Mesenchymal stem cell (in vitro differentiated cells and primary cell): ENCODE results near the gene ZNF736. TPM values are rescaled to one million over a fixed set of nuclear protein-coding genes. Genes with fewer than 3 reads are reported as not detected.

Source experiments
- DNase-seq: peaks from one replicate; pipeline ENCODE4 v3.0.0-alpha.2; 2013
- H2AFZ ChIP-seq: one replicate; pipeline ENCODE4 v1.6.1; 2013; ENCODE audit warnings: low read depth, mild to moderate bottlenecking, control low read depth, inconsistent platforms, low read length, moderate library complexity
- H2AK5ac ChIP-seq: 2 replicates; pipeline ENCODE4 v1.6.1; 2013; ENCODE audit warnings: low read length, moderate library complexity, mild to moderate bottlenecking, inconsistent platforms; ENCODE audit not compliant: severe bottlenecking
- H2BK120ac ChIP-seq: one replicate; pipeline ENCODE4 v1.6.1; 2013; ENCODE audit warnings: low read depth, mild to moderate bottlenecking, inconsistent platforms, low read length, moderate library complexity
- H2BK12ac ChIP-seq, 2 experiments: one replicate each; pipeline ENCODE4 v1.6.1; 2013; ENCODE audit warnings: inconsistent platforms in 2 of 2, low read length in 2 of 2, mild to moderate bottlenecking in 2 of 2, moderate library complexity in 2 of 2, control low read depth in 1 of 2
- H2BK15ac ChIP-seq: one replicate; pipeline ENCODE4 v1.6.1; 2013; ENCODE audit warnings: mild to moderate bottlenecking, low read depth, inconsistent platforms; ENCODE audit not compliant: poor library complexity, severe bottlenecking
- H2BK5ac ChIP-seq: 2 replicates; pipeline ENCODE4 v1.6.1; 2013; ENCODE audit warnings: low read depth, mild to moderate bottlenecking, low read length, control low read depth, inconsistent platforms; ENCODE audit not compliant: poor library complexity, severe bottlenecking
- H3K14ac ChIP-seq, 2 experiments: one replicate each; pipeline ENCODE4 v1.6.1; 2013; ENCODE audit warnings: inconsistent platforms in 2 of 2, low read length in 2 of 2, control low read depth in 1 of 2, mild to moderate bottlenecking in 1 of 2, moderate library complexity in 1 of 2
- H3K18ac ChIP-seq, 2 experiments: one replicate each; pipeline ENCODE4 v1.6.1; 2013; ENCODE audit warnings: inconsistent platforms in 2 of 2, low read length in 2 of 2, control low read depth in 1 of 2, low read depth in 1 of 2, mild to moderate bottlenecking in 1 of 2
- H3K23ac ChIP-seq, 2 experiments: one replicate each; pipeline ENCODE4 v1.6.1; 2013; ENCODE audit warnings: inconsistent platforms in 2 of 2, low read length in 2 of 2, mild to moderate bottlenecking in 2 of 2, moderate library complexity in 2 of 2, control low read depth in 1 of 2
- H3K27ac ChIP-seq: 2 replicates; pipeline ENCODE4 v1.5.1; 2013; ENCODE audit warnings: mild to moderate bottlenecking, moderate library complexity, low read length, control low read depth, inconsistent platforms; ENCODE audit not compliant: poor library complexity, severe bottlenecking
- H3K27me3 ChIP-seq, 2 experiments: 2 replicates each; pipeline versions ENCODE4 v1.6.1 to v1.7.0; 2013; ENCODE audit warnings: low read length in 2 of 2, mild to moderate bottlenecking in 2 of 2, moderate library complexity in 2 of 2, control low read depth in 1 of 2, inconsistent platforms in 1 of 2; ENCODE audit not compliant: control insufficient read depth in 1 of 2, insufficient read depth in 1 of 2
- H3K36me3 ChIP-seq, 2 experiments: 2 replicates each; pipeline versions ENCODE4 v1.6.1 to v1.7.0; 2013; ENCODE audit warnings: low read length in 2 of 2, control low read depth in 1 of 2, inconsistent platforms in 1 of 2, low read depth in 1 of 2, mild to moderate bottlenecking in 1 of 2; ENCODE audit not compliant: insufficient read depth in 2 of 2, control insufficient read depth in 1 of 2
- H3K4ac ChIP-seq, 2 experiments: one replicate each; pipeline ENCODE4 v1.6.1; 2013; ENCODE audit warnings: inconsistent platforms in 2 of 2, low read length in 2 of 2, mild to moderate bottlenecking in 2 of 2, moderate library complexity in 2 of 2, control low read depth in 1 of 2, low read depth in 1 of 2
- H3K4me1 ChIP-seq: 2 replicates; pipeline ENCODE4 v1.6.1; 2013; ENCODE audit warnings: low read depth, low read length, control low read depth; ENCODE audit not compliant: control insufficient read depth, insufficient read depth
- H3K4me2 ChIP-seq: 2 replicates; pipeline ENCODE4 v1.6.1; 2013; ENCODE audit warnings: low read length, mild to moderate bottlenecking, inconsistent platforms; ENCODE audit not compliant: poor library complexity, severe bottlenecking
- H3K4me3 ChIP-seq, 2 experiments: 2 replicates each; pipeline versions ENCODE4 v1.5.1 to v1.7.0; 2013; ENCODE audit warnings: low read length in 2 of 2, mild to moderate bottlenecking in 2 of 2, control low read depth in 1 of 2, low read depth in 1 of 2; ENCODE audit not compliant: insufficient read depth in 1 of 2
- H3K79me1 ChIP-seq: replicated peaks from 2 replicates; pipeline ENCODE4 v1.6.1; 2013; ENCODE audit warnings: mild to moderate bottlenecking, control low read depth, low read length, inconsistent platforms; ENCODE audit not compliant: poor library complexity, severe bottlenecking
- H3K9ac ChIP-seq: 2 replicates; pipeline ENCODE4 v1.7.0; 2013; ENCODE audit warnings: mild to moderate bottlenecking, low read length, moderate library complexity
- H3K9me3 ChIP-seq: 2 replicates; pipeline ENCODE4 v1.7.0; 2013; ENCODE audit warnings: mild to moderate bottlenecking, low read length; ENCODE audit not compliant: control insufficient read depth
- H4K8ac ChIP-seq: one replicate; pipeline ENCODE4 v1.6.1; 2013; ENCODE audit warnings: inconsistent platforms, mild to moderate bottlenecking, low read length, moderate library complexity
- H4K91ac ChIP-seq: one replicate; pipeline ENCODE4 v1.6.1; 2013; ENCODE audit warnings: mild to moderate bottlenecking, low read length, inconsistent platforms
- WGBS: methylation state at CpG from one replicate; pipeline ENCODE4 v1.1.7; 2013; ENCODE audit warnings: mixed read lengths; 5-methylcytosine and 5-hydroxymethylcytosine counted together
- polyA plus RNA-seq, 2 experiments: library from polyadenylated mRNA; stranded (reverse); fragments of 200-250 nt; gene quantifications; one replicate each; pipeline ENCODE4 v1.2.3, GENCODE V29; 2013

Gene ZNF736
- polyA plus RNA-seq (2013, experiment 1 of 2), result not detected
- polyA plus RNA-seq (2013, experiment 2 of 2), result not detected

DNA sequence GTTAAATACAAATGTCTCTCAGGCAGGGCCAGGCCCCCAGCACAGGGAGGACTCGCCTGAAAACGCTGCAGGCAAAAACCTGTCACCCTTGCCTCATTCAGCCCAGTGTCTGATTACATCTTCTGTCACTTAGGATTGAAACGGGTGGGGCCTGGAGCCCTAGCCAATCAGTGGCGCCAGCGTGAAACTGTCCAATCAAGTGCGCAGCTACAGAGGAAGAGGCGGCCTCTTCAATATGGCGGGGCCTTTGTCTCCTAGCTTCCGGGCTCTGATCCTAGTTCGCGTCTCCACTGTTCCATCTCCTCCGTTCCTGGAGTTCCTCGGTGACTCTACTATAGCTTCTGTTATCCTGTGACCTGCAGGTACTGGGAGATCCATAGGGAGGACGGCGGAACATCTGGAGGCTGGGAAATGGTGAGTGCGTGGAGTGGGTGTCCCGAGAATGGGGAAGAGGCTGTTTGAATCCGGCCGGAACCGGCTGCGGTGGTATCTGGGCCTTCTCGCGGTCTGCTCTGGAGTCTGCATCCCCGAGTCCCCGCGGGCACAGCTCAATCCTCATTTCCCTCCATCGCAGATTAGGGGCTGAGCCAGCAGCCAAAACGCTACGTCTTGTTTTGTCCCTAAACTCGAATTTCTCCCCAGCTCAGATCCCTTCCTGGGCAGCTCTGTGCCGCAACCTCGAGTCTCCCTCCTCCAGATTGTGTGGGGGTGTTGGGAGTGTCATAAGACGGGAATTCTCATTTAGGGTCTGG lies at the start of gene ZNF736:
TSS of gene ZNF736 (plus strand) at position 222 of the 752 bp plus-strand sequence. CDS start at position 412, 190 bp downstream.
- H3K18ac ChIP-seq, result no peak within 1 kb of the TSS
- H3K9me3 ChIP-seq, result peaks cover 18% of the 10 kb centered on the region
- no peak within 1 kb of the TSS for H2BK12ac ChIP-seq
- H2BK120ac ChIP-seq, result no peak within 1 kb of the TSS
- no peak within 1 kb of the TSS for H2AFZ ChIP-seq
- H3K79me1 ChIP-seq, result no peaks in the 10 kb centered on the region
- no peak within 1 kb of the TSS for H4K91ac ChIP-seq
- H3K27me3 ChIP-seq, result no peaks in the 10 kb centered on the region
- no peak within 1 kb of the TSS for H2AK5ac ChIP-seq
- no peak within 1 kb of the TSS for H3K27ac ChIP-seq
- no peak for DNase-seq
- H3K9ac ChIP-seq, result peak within 1 kb of the TSS; percentile 100
- 84% methylated on average over 32 of the region's 33 CpGs for WGBS
- H3K23ac ChIP-seq, result no peak within 1 kb of the TSS
- peaks cover 0 to 8% of the 10 kb centered on the region in 2 experiments for H3K36me3 ChIP-seq
- no peak within 1 kb of the TSS for H4K8ac ChIP-seq
- H3K4me3 ChIP-seq, result peak within 1 kb of the TSS in 1 of 2 experiments; percentile 99
- H2BK15ac ChIP-seq, result no peak within 1 kb of the TSS
- no peaks in the 10 kb centered on the region for H3K4me1 ChIP-seq
- no peak within 1 kb of the TSS for H3K4ac ChIP-seq
- H2BK5ac ChIP-seq, result no peak within 1 kb of the TSS
- H3K4me2 ChIP-seq, result no peak within 1 kb of the TSS
- H3K14ac ChIP-seq, result no peak within 1 kb of the TSS

DNA sequence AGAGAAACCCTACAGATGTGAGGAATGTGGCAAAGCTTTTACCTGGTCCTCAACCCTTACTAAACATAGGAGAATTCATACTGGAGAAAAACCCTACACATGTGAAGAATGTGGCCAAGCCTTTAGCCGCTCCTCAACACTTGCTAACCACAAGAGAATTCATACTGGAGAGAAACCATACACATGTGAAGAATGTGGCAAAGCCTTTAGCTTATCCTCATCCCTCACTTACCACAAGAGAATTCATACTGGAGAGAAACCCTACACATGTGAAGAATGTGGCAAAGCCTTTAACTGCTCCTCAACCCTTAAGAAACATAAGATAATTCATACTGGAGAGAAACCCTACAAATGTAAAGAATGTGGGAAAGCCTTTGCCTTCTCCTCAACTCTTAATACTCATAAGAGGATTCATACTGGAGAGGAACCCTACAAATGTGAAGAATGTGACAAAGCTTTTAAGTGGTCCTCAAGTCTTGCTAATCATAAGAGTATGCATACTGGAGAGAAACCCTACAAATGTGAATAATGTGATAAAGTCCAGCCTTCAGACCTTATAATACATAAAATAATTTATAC lies 47.3 kb upstream of the ZNF736 start:
- peaks cover 76% of the 10 kb centered on the region for H3K9me3 ChIP-seq
- H3K27me3 ChIP-seq, result no peaks in the 10 kb centered on the region
- no peak overlapping the region for H2BK120ac ChIP-seq
- H3K4me1 ChIP-seq, result no peaks in the 10 kb centered on the region
- no peaks in the 10 kb centered on the region for H3K79me1 ChIP-seq
- no peak overlapping the region for H2BK5ac ChIP-seq
- no peak overlapping the region for H2BK12ac ChIP-seq
- H3K36me3 ChIP-seq, result no peaks in the 10 kb centered on the region
- no peak for DNase-seq
- H3K14ac ChIP-seq, result no peak overlapping the region
- H2AK5ac ChIP-seq, result no peak overlapping the region
- no peak overlapping the region for H3K23ac ChIP-seq
- H3K4me3 ChIP-seq, result no peak overlapping the region
- no peak overlapping the region for H4K8ac ChIP-seq
- WGBS, result 85% methylated on average over 1 of the region's 1 CpG
- no peak overlapping the region for H3K27ac ChIP-seq
- no peak overlapping the region for H2AFZ ChIP-seq
- no peak overlapping the region for H4K91ac ChIP-seq
- H3K9ac ChIP-seq, result no peak overlapping the region
- H3K18ac ChIP-seq, result no peak overlapping the region
- no peak overlapping the region for H2BK15ac ChIP-seq
- H3K4me2 ChIP-seq, result no peak overlapping the region
- no peak overlapping the region for H3K4ac ChIP-seq

DNA sequence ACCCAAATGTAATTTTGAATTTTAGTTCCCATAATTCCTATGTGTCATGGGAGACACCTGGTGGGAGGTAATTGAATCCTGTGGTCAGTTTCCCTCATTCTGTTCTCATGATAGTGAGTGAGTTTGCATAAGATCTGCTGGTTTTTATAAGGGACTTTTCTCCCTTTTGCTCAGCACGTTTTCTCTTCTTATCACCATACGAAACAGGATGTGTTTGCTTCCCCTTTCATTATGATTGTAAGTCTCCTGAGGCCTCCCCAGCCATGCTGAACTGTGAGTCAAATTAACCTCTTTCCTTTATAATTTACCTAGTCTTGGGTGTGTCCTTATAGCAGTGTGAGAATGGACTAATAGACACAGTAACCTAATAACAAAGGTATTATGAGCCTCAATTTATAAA lies 36.1 kb upstream of the ZNF736 start:
- Histone ChIP-seq H2BK12ac (no peak overlapping the region), H3K4me1 (no peaks in the 10 kb centered on the region), H4K91ac (no peak overlapping the region), H3K27me3 (no peaks in the 10 kb centered on the region), H3K4me2 (no peak overlapping the region), H3K36me3 (no peaks in the 10 kb centered on the region), H3K18ac (no peak overlapping the region), H3K79me1 (no peaks in the 10 kb centered on the region), H3K4ac (no peak overlapping the region), H3K23ac (no peak overlapping the region), H4K8ac (no peak overlapping the region), H2AK5ac (no peak overlapping the region), H3K4me3 (no peak overlapping the region), H3K14ac (no peak overlapping the region), H2BK120ac (no peak overlapping the region), H2AFZ (no peak overlapping the region), H3K9me3 (peaks cover 59% of the 10 kb centered on the region), H3K27ac (no peak overlapping the region), H3K9ac (no peak overlapping the region), H2BK5ac (no peak overlapping the region), H2BK15ac (no peak overlapping the region)
- no peak for DNase-seq
- WGBS, result 25% methylated on average over 2 of the region's 2 CpGs

DNA sequence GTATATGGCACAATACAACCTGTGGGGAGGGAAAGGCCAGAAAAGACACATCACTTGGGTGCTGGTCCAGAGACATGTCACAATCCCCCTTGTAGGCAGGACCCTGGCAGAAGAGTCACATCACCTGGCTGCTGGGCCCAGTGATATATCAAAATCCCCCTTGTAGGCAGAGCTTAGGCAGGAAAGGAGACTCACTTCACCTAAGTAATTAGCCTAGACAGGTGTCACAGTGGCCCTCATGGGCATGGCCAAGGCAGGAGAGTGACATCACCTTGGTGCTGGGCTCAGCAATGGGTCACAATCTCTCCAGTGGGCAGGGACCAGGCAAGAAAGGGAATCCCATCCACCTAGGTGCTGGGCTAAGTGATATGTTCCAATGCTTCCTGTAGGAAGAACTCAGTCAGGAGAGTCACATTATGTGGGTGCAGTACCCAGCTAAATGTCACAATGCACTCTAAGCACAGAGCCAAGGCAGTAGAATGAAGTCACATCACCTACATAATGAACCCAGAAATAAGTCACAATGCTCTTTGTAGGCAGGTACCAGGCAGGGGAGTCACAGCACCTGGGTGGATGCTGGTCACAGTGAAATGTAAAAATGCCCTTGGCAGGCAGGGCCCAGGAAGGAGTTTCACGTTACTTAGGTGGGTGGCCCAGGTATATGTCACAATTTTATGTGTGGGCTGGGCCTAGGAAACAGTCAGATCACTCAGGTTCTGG lies 18.9 kb upstream of the ZNF736 start:
- no peak overlapping the region for H4K8ac ChIP-seq
- H3K36me3 ChIP-seq, result no peaks in the 10 kb centered on the region
- no peak overlapping the region for H3K4me2 ChIP-seq
- H3K23ac ChIP-seq, result no peak overlapping the region
- H3K4me1 ChIP-seq, result no peaks in the 10 kb centered on the region
- no peak overlapping the region for H4K91ac ChIP-seq
- WGBS, result no CpG with 5 or more reads among the region's 1 CpG
- H3K9me3 ChIP-seq, result peaks cover 38% of the 10 kb centered on the region
- H2BK120ac ChIP-seq, result no peak overlapping the region
- no peak overlapping the region for H3K18ac ChIP-seq
- no peak overlapping the region for H2BK15ac ChIP-seq
- H3K27ac ChIP-seq, result no peak overlapping the region
- H2AK5ac ChIP-seq, result no peak overlapping the region
- H3K27me3 ChIP-seq, result no peaks in the 10 kb centered on the region
- no peak overlapping the region for H2AFZ ChIP-seq
- no peak overlapping the region for H3K4me3 ChIP-seq
- H2BK12ac ChIP-seq, result no peak overlapping the region
- no peak overlapping the region for H3K4ac ChIP-seq
- H3K79me1 ChIP-seq, result no peaks in the 10 kb centered on the region
- no peak overlapping the region for H3K14ac ChIP-seq
- H3K9ac ChIP-seq, result no peak overlapping the region
- no peak for DNase-seq
- no peak overlapping the region for H2BK5ac ChIP-seq
